HCT116 (cell line): ENCODE results near the gene PPP1R1A. TPM values are rescaled to one million over a fixed set of nuclear protein-coding genes. Genes with fewer than 3 reads are reported as not detected.

ENCODE experiments used
- ATAC-seq: fragments of 200-7000 bp; cut with Tn5 transposase; 2 replicates; pipeline ENCODE4 v1.9.1; 2020; ENCODE audit warnings: mild to moderate bottlenecking, moderate library complexity
- BruUV-seq: library from RNA; stranded (reverse); fragments of 400-500 nt; replicated peaks from 2 replicates; lab custom pipeline; 2021; lab: Mats Ljungman, UMichigan
- CTCF ChIA-PET: fragments of 300-600 bp; sonication (Branson Sonifier 250); formaldehyde crosslinking; loops from one replicate; lab custom pipeline; 2021; ENCODE audit warnings: antibody characterized with exemption; lab: Charles Lee
- POLR2A ChIA-PET: fragments of 300-600, 350-600 bp; sonication (Branson Sonifier 250); formaldehyde crosslinking; loops from one replicate; lab custom pipeline; 2021; ENCODE audit warnings: antibody characterized with exemption; lab: Charles Lee
- RAD21 ChIA-PET, 2 experiments: fragments of 300-600 bp; sonication (Branson Sonifier 250); formaldehyde crosslinking; loops; one replicate each; lab custom pipeline; 2023; ENCODE audit warnings: low total read pairs in 2 of 2; ENCODE audit not compliant: uncharacterized antibody in 2 of 2, unreplicated experiment in 2 of 2, low non-redundant PET in 1 of 2; lab: Charles Lee
- DNase-seq: peaks from one replicate; pipeline ENCODE4 v3.0.0-alpha.2; 2010; ENCODE audit warnings: low read depth, low spot score
- H2AFZ ChIP-seq: fragments of 200-600 bp; shearing (Covaris generic), sonication (generic); 2 replicates; pipeline ENCODE4 v1.6.1; 2017; ENCODE audit warnings: low read depth, mixed run types, mixed read lengths, antibody characterized with exemption, low read length; ENCODE audit not compliant: poor library complexity, severe bottlenecking
- H3K27ac ChIP-seq: 2 replicates; pipeline ENCODE4 v1.5.1; 2012; ENCODE audit warnings: low read depth, low read length
- H3K27me3 ChIP-seq: fragments of 200-600 bp; sonication (generic); 2 replicates; pipeline ENCODE4 v1.6.1; 2016; ENCODE audit warnings: mixed run types, low read length, mixed read lengths; ENCODE audit not compliant: insufficient read depth
- H3K36me3 ChIP-seq, 2 experiments: fragments of 200-500 bp in 1 of 2; fragments of 200-600 bp in 1 of 2; sonication (Bioruptor generic) in 1 of 2; sonication (generic) in 1 of 2; 2 replicates each; pipeline versions ENCODE4 v1.5.1 to v1.6.1; 2014 to 2016; ENCODE audit warnings: low read length in 2 of 2, inconsistent platforms in 1 of 2, mixed read lengths in 1 of 2, mixed run types in 1 of 2; ENCODE audit not compliant: insufficient read depth in 2 of 2, control insufficient read depth in 1 of 2
- H3K4me1 ChIP-seq, 2 experiments: fragments of 200-600 bp in 1 of 2; sonication (generic) in 1 of 2; 2 replicates each; pipeline versions ENCODE4 v1.5.1 to v1.6.1; 2012 to 2017; ENCODE audit warnings: low read length in 2 of 2, inconsistent platforms in 1 of 2, mild to moderate bottlenecking in 1 of 2, mixed read lengths in 1 of 2, mixed run types in 1 of 2, moderate library complexity in 1 of 2; ENCODE audit not compliant: insufficient read depth in 2 of 2, control insufficient read depth in 1 of 2
- H3K4me2 ChIP-seq: fragments of 200-600 bp; sonication (generic); 2 replicates; pipeline ENCODE4 v1.6.1; 2017; ENCODE audit warnings: mixed run types, low read length, mixed read lengths
- H3K4me3 ChIP-seq, 2 experiments: fragments of 200-600 bp in 1 of 2; sonication (generic) in 1 of 2; replicated peaks in 1 of 2; 2 replicates each; pipeline ENCODE4 v1.5.1; 2011 to 2016; ENCODE audit warnings: low read length in 2 of 2, control low read depth in 1 of 2, low read depth in 1 of 2, mild to moderate bottlenecking in 1 of 2, mixed read lengths in 1 of 2, mixed run types in 1 of 2
- H3K79me2 ChIP-seq: fragments of 200-600 bp; sonication (generic); 2 replicates; pipeline ENCODE4 v1.6.1; 2017; ENCODE audit warnings: mild to moderate bottlenecking, mixed run types, low read length, moderate library complexity, mixed read lengths; ENCODE audit not compliant: insufficient read depth
- H3K9ac ChIP-seq: fragments of 200-600 bp; sonication (generic); 2 replicates; pipeline ENCODE4 v1.6.1; 2016; ENCODE audit warnings: low read length, mixed read lengths
- H3K9me2 ChIP-seq: fragments of 200-600 bp; sonication (generic), shearing (Covaris generic); 2 replicates; pipeline ENCODE4 v1.6.1; 2017; ENCODE audit warnings: mixed run types, mild to moderate bottlenecking, moderate library complexity; ENCODE audit not compliant: insufficient read depth
- H3K9me3 ChIP-seq, 2 experiments: fragments of 200-500 bp in 1 of 2; fragments of 200-600 bp in 1 of 2; sonication (Bioruptor generic) in 1 of 2; sonication (generic) in 1 of 2; 2 replicates each; pipeline ENCODE4 v1.6.1; 2014 to 2017; ENCODE audit warnings: low read length in 2 of 2, mixed read lengths in 2 of 2, inconsistent platforms in 1 of 2, low read depth in 1 of 2, mild to moderate bottlenecking in 1 of 2, mixed run types in 1 of 2, moderate library complexity in 1 of 2; ENCODE audit not compliant: control insufficient read depth in 1 of 2, insufficient read depth in 1 of 2
- H4K20me1 ChIP-seq: fragments of 200-600 bp; sonication (generic), shearing (Covaris generic); 2 replicates; pipeline ENCODE4 v1.6.1; 2017; ENCODE audit warnings: mixed run types, mild to moderate bottlenecking, moderate library complexity; ENCODE audit not compliant: insufficient read depth
- CBX3 ChIP-seq: IDR thresholded peaks from 2 replicates; pipeline ENCODE4 v1.6.1; 2012; ENCODE audit warnings: low read depth
- CTCF ChIP-seq, 3 experiments: fragments of 200-600 bp in 1 of 3; sonication (generic) in 1 of 3; IDR thresholded peaks in 2 of 3; conservative IDR thresholded peaks in 1 of 3; 2 replicates each; pipeline ENCODE4 v1.5.1; 2012 to 2017; ENCODE audit warnings: low read depth in 2 of 3, low read length in 2 of 3, antibody characterized with exemption in 1 of 3, borderline replicate concordance in 1 of 3, control low read depth in 1 of 3, mild to moderate bottlenecking in 1 of 3, mixed read lengths in 1 of 3, mixed run types in 1 of 3, moderate library complexity in 1 of 3; ENCODE audit not compliant: insufficient read depth in 1 of 3
- ELF1 ChIP-seq: IDR thresholded peaks from 2 replicates; pipeline ENCODE4 v1.6.1; 2012; ENCODE audit warnings: low read depth, borderline replicate concordance
- EZH2 ChIP-seq: fragments of 200-600 bp; sonication (generic); IDR thresholded peaks from 2 replicates; pipeline ENCODE4 v1.6.1; 2017; ENCODE audit warnings: antibody characterized with exemption, mixed run types
- JUND ChIP-seq: IDR thresholded peaks from 2 replicates; pipeline ENCODE4 v1.6.1; 2012
- RAD21 ChIP-seq: IDR thresholded peaks from 2 replicates; pipeline ENCODE4 v1.6.1; 2012; ENCODE audit warnings: low read depth, mild to moderate bottlenecking
- TCF7L2 ChIP-seq: IDR thresholded peaks from 2 replicates; pipeline ENCODE4 v1.7.0; 2011; ENCODE audit warnings: borderline replicate concordance, inconsistent platforms; ENCODE audit not compliant: insufficient read depth, insufficient read length; ENCODE audit errors: extremely low read depth
- ZNF274 ChIP-seq: fragments of 200-500 bp; sonication (Bioruptor generic); IDR thresholded peaks from 2 replicates; pipeline ENCODE4 v1.6.1; 2014; ENCODE audit warnings: mild to moderate bottlenecking, low read depth, low read length, inconsistent platforms
- intact Hi-C: fragments of 100-400 bp; cut with micrococcal nuclease; formaldehyde crosslinking; loops from 2 replicates; pipeline ENCODE4 v1.10.0; 2022
- total RNA-seq: library from RNA; stranded (reverse); gene quantifications from one replicate; pipeline ENCODE4 v1.2.1, GENCODE V29; 2021; ENCODE audit not compliant: unreplicated experiment
- TF ChIP-seq, protein P1 (sequence below): IDR thresholded peaks from 2 replicates; pipeline ENCODE4 v1.6.1; 2012; ENCODE audit warnings: low read depth

PPP1R1A gene
- total RNA-seq, 1 experiment from 2014 or later: 0.61 TPM

- TF ChIP-seq, protein P1, sequence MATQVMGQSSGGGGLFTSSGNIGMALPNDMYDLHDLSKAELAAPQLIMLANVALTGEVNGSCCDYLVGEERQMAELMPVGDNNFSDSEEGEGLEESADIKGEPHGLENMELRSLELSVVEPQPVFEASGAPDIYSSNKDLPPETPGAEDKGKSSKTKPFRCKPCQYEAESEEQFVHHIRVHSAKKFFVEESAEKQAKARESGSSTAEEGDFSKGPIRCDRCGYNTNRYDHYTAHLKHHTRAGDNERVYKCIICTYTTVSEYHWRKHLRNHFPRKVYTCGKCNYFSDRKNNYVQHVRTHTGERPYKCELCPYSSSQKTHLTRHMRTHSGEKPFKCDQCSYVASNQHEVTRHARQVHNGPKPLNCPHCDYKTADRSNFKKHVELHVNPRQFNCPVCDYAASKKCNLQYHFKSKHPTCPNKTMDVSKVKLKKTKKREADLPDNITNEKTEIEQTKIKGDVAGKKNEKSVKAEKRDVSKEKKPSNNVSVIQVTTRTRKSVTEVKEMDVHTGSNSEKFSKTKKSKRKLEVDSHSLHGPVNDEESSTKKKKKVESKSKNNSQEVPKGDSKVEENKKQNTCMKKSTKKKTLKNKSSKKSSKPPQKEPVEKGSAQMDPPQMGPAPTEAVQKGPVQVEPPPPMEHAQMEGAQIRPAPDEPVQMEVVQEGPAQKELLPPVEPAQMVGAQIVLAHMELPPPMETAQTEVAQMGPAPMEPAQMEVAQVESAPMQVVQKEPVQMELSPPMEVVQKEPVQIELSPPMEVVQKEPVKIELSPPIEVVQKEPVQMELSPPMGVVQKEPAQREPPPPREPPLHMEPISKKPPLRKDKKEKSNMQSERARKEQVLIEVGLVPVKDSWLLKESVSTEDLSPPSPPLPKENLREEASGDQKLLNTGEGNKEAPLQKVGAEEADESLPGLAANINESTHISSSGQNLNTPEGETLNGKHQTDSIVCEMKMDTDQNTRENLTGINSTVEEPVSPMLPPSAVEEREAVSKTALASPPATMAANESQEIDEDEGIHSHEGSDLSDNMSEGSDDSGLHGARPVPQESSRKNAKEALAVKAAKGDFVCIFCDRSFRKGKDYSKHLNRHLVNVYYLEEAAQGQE: no peak
- no peak for TF ChIP-seq JUND
- TF ChIP-seq, all 23 proteins: peak for 0
- peaks cover 0 to 11% of the 10 kb centered on the region in 2 experiments; a peak in 3 of 4 replicates for H3K4me1 ChIP-seq
- no peak for ATAC-seq
- no peaks in the 10 kb centered on the region for H3K27me3 ChIP-seq
- H4K20me1 ChIP-seq: no peaks in the 10 kb centered on the region
- no peak overlapping the region for H3K4me3 ChIP-seq
- no peak overlapping the region for H3K9ac ChIP-seq
- RAD21 ChIA-PET: no interaction called here
- no peaks in the 10 kb centered on the region for H3K36me3 ChIP-seq
- no peaks in the 10 kb centered on the region for H3K9me3 ChIP-seq
- no peak overlapping the region for H2AFZ ChIP-seq
- POLR2A ChIA-PET: no interaction called here
- no peaks in the 10 kb centered on the region for H3K79me2 ChIP-seq
- no peaks in the 10 kb centered on the region for H3K9me2 ChIP-seq
- no peak overlapping the region for H3K27ac ChIP-seq
- CTCF ChIA-PET: interaction anchor here (0.9 to 1.2 kb wide), 2 partner anchors 19 to 72 kb away, joined by 3 read pairs; no protein-coding TSS in a partner anchor
- DNase-seq: no peak
- BruUV-seq: no TSS peak
- no peak overlapping the region for H3K4me2 ChIP-seq
- intact Hi-C loops: loop anchor here (5.0 kb wide), 1 partner anchor 358 kb away; no protein-coding TSS in a partner anchor
These were observed 10.5 kb upstream of the PPP1R1A start for GRCh38 chr12:54598970-54599369.

GRCh38 chr12:54596526-54596946 is 8.1 kb upstream of the PPP1R1A start:
- no TSS peak for BruUV-seq
- no peaks in the 10 kb centered on the region for H3K9me2 ChIP-seq
- no peak overlapping the region for H3K27ac ChIP-seq
- no peak overlapping the region for H3K9ac ChIP-seq
- peak overlapping the region; percentile 65 for H2AFZ ChIP-seq
- DNase-seq (peak; percentile 57), ATAC-seq (peak; percentile 95)
- no peaks in the 10 kb centered on the region for H3K36me3 ChIP-seq
- TF ChIP-seq JUND (no peak), ZNF274 (no peak), RAD21 (peak; percentile 69), TCF7L2 (peak; percentile 47), CTCF (IDR thresholded peaks at IDR 0.05 in 2 of 3, conservative IDR thresholded peaks at IDR 0.05 in 1 of 3; ENCODE audit: borderline replicate concordance in 1 of 3, insufficient read depth in 1 of 3, low read depth in 2 of 3, low read length in 2 of 3) (peak; percentile 69 to 91 (median 90)), ELF1 (no peak), CBX3 (no peak), EZH2 (no peak)
- H3K4me2 ChIP-seq: peak overlapping the region; percentile 32
- no peaks in the 10 kb centered on the region for H3K79me2 ChIP-seq
- RAD21 ChIA-PET: interaction anchor here in 1 of 2 experiments (1.4 kb wide), 1 partner anchor 62 kb away, joined by 3 read pairs; no protein-coding TSS in a partner anchor
- no peaks in the 10 kb centered on the region for H3K9me3 ChIP-seq
- CTCF ChIA-PET: interaction anchor here (0.8 to 1.9 kb wide), 16 partner anchors 9 to 476 kb away, joined by 3 to 18 read pairs (median 4); no protein-coding TSS in a partner anchor
- intact Hi-C loops: loop anchor here (5.0 kb wide), 1 partner anchor 361 kb away; no protein-coding TSS in a partner anchor
- H3K4me3 ChIP-seq: no peak overlapping the region
- H3K27me3 ChIP-seq: no peaks in the 10 kb centered on the region; the same call in 1 of the 2 replicates
- POLR2A ChIA-PET: no interaction called here
- no peaks in the 10 kb centered on the region for H4K20me1 ChIP-seq
- H3K4me1 ChIP-seq: no peaks in the 10 kb centered on the region
